ENCODE results near the gene BRPF1. TPM values are rescaled to one million over a fixed set of nuclear protein-coding genes. Genes with fewer than 3 reads are reported as not detected.
A peak's percentile ranks its signal among the peaks of the same experiment; 100 is the strongest.

Gene BRPF1
- total RNA-seq, 1 experiment from 2014 or later: 23.6 TPM

- RAD21 ChIA-PET (ENCODE audit: low non-redundant PET in 1 of 2, low total read pairs in 2 of 2, uncharacterized antibody in 2 of 2, unreplicated experiment in 2 of 2): no interaction called here
- Histone ChIP-seq H2AFZ (ENCODE audit: low read depth, low read length, poor library complexity, severe bottlenecking) (no peak overlapping the region), H3K9me2 (ENCODE audit: insufficient read depth) (no peaks in the 10 kb centered on the region), H3K4me1 (ENCODE audit: control insufficient read depth in 1 of 2, insufficient read depth in 2 of 2, low read length in 2 of 2) (peaks cover 16 to 27% of the 10 kb centered on the region in 2 experiments; a peak in 3 of 4 replicates), H3K4me3 (replicated peaks in 1 of 2; ENCODE audit: low read depth in 1 of 2, low read length in 2 of 2) (peak overlapping the region; percentile 95), H3K9me3 (ENCODE audit: control insufficient read depth in 1 of 2, insufficient read depth in 1 of 2, low read depth in 1 of 2, low read length in 2 of 2) (no peaks in the 10 kb centered on the region), H3K79me2 (ENCODE audit: insufficient read depth, low read length) (peaks cover 60% of the 10 kb centered on the region), H3K27me3 (ENCODE audit: insufficient read depth, low read length) (no peaks in the 10 kb centered on the region), H4K20me1 (ENCODE audit: insufficient read depth) (peaks cover 4% of the 10 kb centered on the region; the same call in 1 of the 2 replicates), H3K27ac (ENCODE audit: low read depth, low read length) (peak overlapping the region; percentile 2; the same call in 1 of the 2 replicates), H3K9ac (ENCODE audit: low read length) (peak overlapping the region; percentile 97), H3K36me3 (ENCODE audit: control insufficient read depth in 1 of 2, insufficient read depth in 2 of 2, low read length in 2 of 2) (peaks cover 25 to 34% of the 10 kb centered on the region in 2 experiments), H3K4me2 (ENCODE audit: low read length) (peak overlapping the region; percentile 84)
- ATAC-seq: no peak
- TSS peak; percentile 46 for BruUV-seq (replicated peaks)
- POLR2A ChIA-PET: interaction anchor here (2.9 kb wide), 1 partner anchor 17 kb away, joined by 9 read pairs; the partner anchor contains the start of gene OGG1
- CTCF ChIA-PET: interaction anchor here (0.8 kb wide), 1 partner anchor 17 kb away, joined by 3 read pairs; no protein-coding TSS in a partner anchor
- DNase-seq (ENCODE audit: low read depth, low spot score): no peak
- no peak for TF ChIP-seq SP1 (IDR thresholded peaks at IDR 0.05; ENCODE audit: low read depth)
- intact Hi-C loops (cut with micrococcal nuclease): loop anchor here (10.0 kb wide), 1 partner anchor 378 kb away; no protein-coding TSS in a partner anchor
These were observed 1.2 kb downstream of the BRPF1 start for GRCh38 chr3:9732740-9733115.

GRCh38 chr3:9736831-9737230, 5.3 kb downstream of the BRPF1 start:
- no TSS peak for BruUV-seq (replicated peaks)
- Histone ChIP-seq H3K27ac (ENCODE audit: low read depth, low read length) (no peak overlapping the region), H3K4me1 (ENCODE audit: control insufficient read depth in 1 of 2, insufficient read depth in 2 of 2, low read length in 2 of 2) (peaks cover 9 to 14% of the 10 kb centered on the region in 2 experiments; a peak in 3 of 4 replicates), H3K9ac (ENCODE audit: low read length) (no peak overlapping the region), H3K79me2 (ENCODE audit: insufficient read depth, low read length) (peaks cover 67% of the 10 kb centered on the region), H4K20me1 (ENCODE audit: insufficient read depth) (peaks cover 4% of the 10 kb centered on the region; the same call in 1 of the 2 replicates), H2AFZ (ENCODE audit: low read depth, low read length, poor library complexity, severe bottlenecking) (no peak overlapping the region), H3K4me2 (ENCODE audit: low read length) (no peak overlapping the region), H3K27me3 (ENCODE audit: insufficient read depth, low read length) (no peaks in the 10 kb centered on the region), H3K9me3 (ENCODE audit: control insufficient read depth in 1 of 2, insufficient read depth in 1 of 2, low read depth in 1 of 2, low read length in 2 of 2) (no peaks in the 10 kb centered on the region), H3K4me3 (replicated peaks in 1 of 2; ENCODE audit: low read depth in 1 of 2, low read length in 2 of 2) (no peak overlapping the region), H3K9me2 (ENCODE audit: insufficient read depth) (no peaks in the 10 kb centered on the region), H3K36me3 (ENCODE audit: control insufficient read depth in 1 of 2, insufficient read depth in 2 of 2, low read length in 2 of 2) (peaks cover 53 to 69% of the 10 kb centered on the region in 2 experiments)
- TF ChIP-seq JUND (IDR thresholded peaks at IDR 0.05) (no peak), YY1 (IDR thresholded peaks at IDR 0.05; ENCODE audit: extremely low read depth, insufficient replicate concordance, low read depth, low read length) (no peak), ZNF274 (IDR thresholded peaks at IDR 0.05; ENCODE audit: low read depth, low read length) (no peak), SP1 (IDR thresholded peaks at IDR 0.05; ENCODE audit: low read depth) (no peak), MAX (IDR thresholded peaks at IDR 0.05) (no peak), ATF3 (IDR thresholded peaks at IDR 0.05) (no peak), EGR1 (IDR thresholded peaks at IDR 0.05; ENCODE audit: low read depth) (no peak), REST (IDR thresholded peaks at IDR 0.05; ENCODE audit: low read depth) (no peak), ZFX (IDR thresholded peaks at IDR 0.05) (no peak), CBX3 (IDR thresholded peaks at IDR 0.05; ENCODE audit: low read depth) (no peak), POLR2AphosphoS5 (IDR thresholded peaks at IDR 0.05; ENCODE audit: low read depth, low read length) (no peak), ELF1 (IDR thresholded peaks at IDR 0.05; ENCODE audit: borderline replicate concordance, low read depth) (no peak), CEBPB (IDR thresholded peaks at IDR 0.05; ENCODE audit: low read depth) (no peak), EZH2 (IDR thresholded peaks at IDR 0.05) (no peak), RAD21 (IDR thresholded peaks at IDR 0.05; ENCODE audit: low read depth) (no peak)
- no peak for DNase-seq (ENCODE audit: low read depth, low spot score)
- ChIA-PET CTCF (no interaction called here), POLR2A (no interaction called here), RAD21 (ENCODE audit: low non-redundant PET in 1 of 2, low total read pairs in 2 of 2, uncharacterized antibody in 2 of 2, unreplicated experiment in 2 of 2) (no interaction called here)
- no peak for ATAC-seq
- intact Hi-C loops (cut with micrococcal nuclease): loop anchor here (10.0 kb wide), 1 partner anchor 382 kb away; no protein-coding TSS in a partner anchor
